ENCODE data around the gene IL17RC. TPM values are rescaled to one million over a fixed set of nuclear protein-coding genes. Genes with fewer than 3 reads are reported as not detected.

Gene IL17RC
- total RNA-seq, 1 donor from 2014 or later, result 17.1 TPM

- Mint-ChIP-seq H3K4me1 (ENCODE audit: low read depth) (peaks cover 16% of the 10 kb centered on the region), H3K36me3 (ENCODE audit: insufficient read depth) (no peaks in the 10 kb centered on the region), H3K4me3 (ENCODE audit: low read depth) (peak overlapping the region; percentile 37), H3K27me3 (no peaks in the 10 kb centered on the region), H3K27ac (no peak overlapping the region), H3K9me3 (ENCODE audit: low read depth) (no peaks in the 10 kb centered on the region)
- TF ChIP-seq CTCF (IDR thresholded peaks at IDR 0.05; ENCODE audit: unreplicated experiment), result no peak
- no peak for DNase-seq (ENCODE audit: low spot score, unreplicated experiment)
Observed at GRCh38 chr3:9914559-9915253, 2.2 kb upstream of the IL17RC start.

- Mint-ChIP-seq H3K27ac (peak overlapping the region; percentile 37), H3K4me1 (ENCODE audit: low read depth) (peaks cover 14% of the 10 kb centered on the region), H3K36me3 (ENCODE audit: insufficient read depth) (no peaks in the 10 kb centered on the region), H3K4me3 (ENCODE audit: low read depth) (peak overlapping the region; percentile 71), H3K9me3 (ENCODE audit: low read depth) (no peaks in the 10 kb centered on the region), H3K27me3 (no peaks in the 10 kb centered on the region)
- peak; percentile 32 for TF ChIP-seq CTCF (IDR thresholded peaks at IDR 0.05; ENCODE audit: unreplicated experiment)
- peak; percentile 42 for DNase-seq (ENCODE audit: low spot score, unreplicated experiment)
Observed at GRCh38 chr3:9915254-9916141, 1.4 kb upstream of the IL17RC start.

- Mint-ChIP-seq H3K9me3 (ENCODE audit: low read depth) (no peaks in the 10 kb centered on the region), H3K4me3 (ENCODE audit: low read depth) (peak overlapping the region; percentile 71), H3K4me1 (ENCODE audit: low read depth) (peaks cover 14% of the 10 kb centered on the region), H3K27ac (no peak overlapping the region), H3K36me3 (ENCODE audit: insufficient read depth) (no peaks in the 10 kb centered on the region), H3K27me3 (no peaks in the 10 kb centered on the region)
- DNase-seq (ENCODE audit: low spot score, unreplicated experiment), result no peak
- no peak for TF ChIP-seq CTCF (IDR thresholded peaks at IDR 0.05; ENCODE audit: unreplicated experiment)
Observed at GRCh38 chr3:9916346-9916733, 558 bp upstream of the IL17RC start.

- H3K27ac Mint-ChIP-seq, result no peak overlapping the region
Observed at GRCh38 chr3:9917820-9918219, 922 bp downstream of the IL17RC start.

More at GRCh38 chr3:9917820-9918219, 922 bp downstream of the IL17RC start:
- TF ChIP-seq CTCF (IDR thresholded peaks at IDR 0.05; ENCODE audit: unreplicated experiment), result no peak
- Mint-ChIP-seq H3K27me3 (no peaks in the 10 kb centered on the region), H3K4me3 (ENCODE audit: low read depth) (no peak overlapping the region), H3K9me3 (ENCODE audit: low read depth) (no peaks in the 10 kb centered on the region), H3K36me3 (ENCODE audit: insufficient read depth) (no peaks in the 10 kb centered on the region), H3K4me1 (ENCODE audit: low read depth) (peaks cover 14% of the 10 kb centered on the region)
- DNase-seq (ENCODE audit: low spot score, unreplicated experiment), result no peak

Measured in progenitor cell of endocrine pancreas (in vitro differentiated cells).